Measurements from ENCODE around the gene TTC28.

DNA sequence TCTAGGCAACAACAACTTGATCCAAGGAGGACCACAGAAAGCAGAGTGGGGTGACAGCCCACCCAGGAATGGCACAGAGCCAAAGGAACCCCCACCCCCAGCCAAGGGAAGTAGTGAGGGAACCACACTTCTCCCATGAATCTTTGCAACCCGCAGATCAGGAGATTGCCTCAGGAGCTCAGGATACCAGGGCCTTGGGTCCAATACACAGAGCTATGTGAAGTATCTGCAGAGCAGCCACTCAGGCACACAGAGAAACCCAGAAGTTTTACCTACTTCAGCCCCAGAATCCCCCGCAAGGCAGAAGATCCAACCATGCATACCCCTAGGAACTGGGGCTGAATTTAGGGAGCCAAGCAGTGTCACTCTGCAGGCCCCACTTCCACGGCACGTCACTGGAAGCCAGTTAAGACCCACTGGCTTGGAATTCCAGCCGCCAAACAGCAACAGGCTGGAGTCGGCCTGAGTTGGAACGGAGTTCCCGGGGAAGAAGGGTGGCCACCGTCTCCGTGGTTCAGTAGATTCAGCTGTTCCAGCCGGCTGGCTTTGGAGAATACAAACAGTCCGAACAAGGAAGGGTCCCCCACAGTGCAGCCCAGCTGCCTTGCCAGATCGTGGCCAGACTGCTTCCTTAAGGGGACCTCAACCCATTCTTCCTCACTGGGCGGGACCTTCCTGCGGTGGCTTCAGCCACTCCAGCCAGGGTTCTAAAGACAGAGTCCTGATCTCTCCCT lies 174.1 kb downstream of the TTC28 start:
- no peak for TF ChIP-seq POLR2A (IDR thresholded peaks at IDR 0.05; ENCODE audit: low read depth, low read length)
- TF ChIP-seq, protein P1, sequence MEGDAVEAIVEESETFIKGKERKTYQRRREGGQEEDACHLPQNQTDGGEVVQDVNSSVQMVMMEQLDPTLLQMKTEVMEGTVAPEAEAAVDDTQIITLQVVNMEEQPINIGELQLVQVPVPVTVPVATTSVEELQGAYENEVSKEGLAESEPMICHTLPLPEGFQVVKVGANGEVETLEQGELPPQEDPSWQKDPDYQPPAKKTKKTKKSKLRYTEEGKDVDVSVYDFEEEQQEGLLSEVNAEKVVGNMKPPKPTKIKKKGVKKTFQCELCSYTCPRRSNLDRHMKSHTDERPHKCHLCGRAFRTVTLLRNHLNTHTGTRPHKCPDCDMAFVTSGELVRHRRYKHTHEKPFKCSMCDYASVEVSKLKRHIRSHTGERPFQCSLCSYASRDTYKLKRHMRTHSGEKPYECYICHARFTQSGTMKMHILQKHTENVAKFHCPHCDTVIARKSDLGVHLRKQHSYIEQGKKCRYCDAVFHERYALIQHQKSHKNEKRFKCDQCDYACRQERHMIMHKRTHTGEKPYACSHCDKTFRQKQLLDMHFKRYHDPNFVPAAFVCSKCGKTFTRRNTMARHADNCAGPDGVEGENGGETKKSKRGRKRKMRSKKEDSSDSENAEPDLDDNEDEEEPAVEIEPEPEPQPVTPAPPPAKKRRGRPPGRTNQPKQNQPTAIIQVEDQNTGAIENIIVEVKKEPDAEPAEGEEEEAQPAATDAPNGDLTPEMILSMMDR (IDR thresholded peaks at IDR 0.05; ENCODE audit: extremely low read depth in 1 of 2, insufficient read depth in 1 of 2, low read depth in 1 of 2, low read length in 2 of 2) = no peak
- TF ChIP-seq POLR2AphosphoS5 (IDR thresholded peaks at IDR 0.05; ENCODE audit: insufficient read depth, low read depth, low read length) = no peak
- no peak for TF ChIP-seq EZH2 (IDR thresholded peaks at IDR 0.05; ENCODE audit: borderline replicate concordance, low read depth, low read length, severe bottlenecking)
- no peak for TF ChIP-seq GATA2 (IDR thresholded peaks at IDR 0.05; ENCODE audit: insufficient read depth, insufficient read length, low read depth, low read length)
- TF ChIP-seq, protein P2, sequence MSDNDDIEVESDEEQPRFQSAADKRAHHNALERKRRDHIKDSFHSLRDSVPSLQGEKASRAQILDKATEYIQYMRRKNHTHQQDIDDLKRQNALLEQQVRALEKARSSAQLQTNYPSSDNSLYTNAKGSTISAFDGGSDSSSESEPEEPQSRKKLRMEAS (IDR thresholded peaks at IDR 0.05; ENCODE audit: insufficient read depth, insufficient read length) = no peak
- TF ChIP-seq MYC (IDR thresholded peaks at IDR 0.05; ENCODE audit: low read depth, low read length) = no peak

All from endothelial cell of umbilical vein (primary cell).